Liver (tissue), 3 donors: ENCODE measurements around the gene GAS7.

Experiments used
- CTCF ChIP-seq: fragments of 150-350 bp; IDR thresholded peaks from 2 replicates; pipeline ENCODE4 v1.5.1; 2017; ENCODE audit warnings: improper control_type of control experiment, low read depth, low read length; ENCODE audit not compliant: missing input control
- FOXA1 ChIP-seq: IDR thresholded peaks from 2 replicates; pipeline ENCODE4 v1.6.1; 2016; ENCODE audit warnings: antibody characterized with exemption
- MAX ChIP-seq: IDR thresholded peaks from 2 replicates; pipeline ENCODE4 v1.6.1; 2016; ENCODE audit warnings: antibody characterized with exemption
- TAF1 ChIP-seq: conservative IDR thresholded peaks from 2 replicates; pipeline ENCODE4 v1.6.1; 2016; ENCODE audit warnings: antibody characterized with exemption, mild to moderate bottlenecking
- ZBTB33 ChIP-seq: IDR thresholded peaks from 2 replicates; pipeline ENCODE4 v1.6.1; 2016; ENCODE audit warnings: antibody characterized with exemption
- donor health status: healthy.
- donor health status: healthy.

GRCh38 chr17:9868552-9868951 lies 329.9 kb downstream of the GAS7 start:
- no peak for TF ChIP-seq TAF1
- no peak for TF ChIP-seq CTCF
- no peak for TF ChIP-seq FOXA1
- TF ChIP-seq MAX = no peak
- TF ChIP-seq ZBTB33 = no peak
